Peyer's patch (tissue), 4 donors: ENCODE results near the gene C12orf76. TPM values are rescaled to one million over a fixed set of nuclear protein-coding genes. Genes with fewer than 3 reads are reported as not detected.

Experiments used
- DNase-seq, 3 donors: peaks; one replicate each; pipeline ENCODE4 v3.0.0-alpha.2; 2017 to 2019
- H3K27ac ChIP-seq, 4 donors: fragments of 200-600 bp; sonication (generic); one replicate each; pipeline ENCODE4 v1.5.1; 2016 to 2019
- H3K27me3 ChIP-seq, 2 donors: fragments of 200-600 bp; sonication (generic); one replicate each; pipeline ENCODE4 v1.5.1; 2019
- H3K36me3 ChIP-seq, 3 donors: fragments of 200-600 bp; sonication (generic); one replicate each; pipeline ENCODE4 v1.5.1; 2016 to 2019
- H3K4me1 ChIP-seq, 4 donors: fragments of 200-600 bp; sonication (generic); one replicate each; pipeline ENCODE4 v1.5.1; 2016 to 2019
- H3K4me3 ChIP-seq, 4 donors: fragments of 200-600 bp; sonication (generic); 1 replicate in 3 of 4; 2 replicates in 1 of 4; pipeline ENCODE4 v1.5.1; 2016 to 2019; ENCODE audit warnings: mild to moderate bottlenecking in 1 of 4
- H3K9me3 ChIP-seq, 4 donors: fragments of 200-600 bp; sonication (generic); one replicate each; pipeline ENCODE4 v1.5.1; 2016 to 2019; ENCODE audit warnings: mild to moderate bottlenecking in 1 of 4
- POLR2A ChIP-seq, 2 donors: fragments of 450-650 bp; IDR thresholded peaks; one replicate each; pipeline ENCODE4 v1.5.1; 2017; ENCODE audit warnings: antibody characterized with exemption in 2 of 2, mild to moderate bottlenecking in 2 of 2, moderate library complexity in 2 of 2
- total RNA-seq, 4 donors: library from RNA; depleted of rRNA; stranded (reverse); fragments of >200 nt; gene quantifications; one replicate each; pipeline ENCODE4 v1.1.0, GENCODE V29; 2016
- TF ChIP-seq, protein P1 (sequence below), 6 experiments: fragments of 450-650 bp in 4 of 6; fragments of 200-600 bp in 2 of 6; sonication (generic) in 1 of 6; IDR thresholded peaks; one replicate each; pipeline ENCODE4 v1.5.1; 2017 to 2019; ENCODE audit warnings: antibody characterized with exemption in 6 of 6, mild to moderate bottlenecking in 3 of 6, moderate library complexity in 1 of 6

The C12orf76 gene
- total RNA-seq, 4 donors from 2014 or later, result 14.9 to 23.1 (median 17.5) TPM

- DNase-seq, result peak in 2 of 3 donors; percentile 61 to 62
- H3K4me1 ChIP-seq, result peaks cover 0 to 43% (median 9%) of the 10 kb centered on the region in 4 donors
- H3K27me3 ChIP-seq, result no peaks in the 10 kb centered on the region
- H3K9me3 ChIP-seq, result no peaks in the 10 kb centered on the region
- TF ChIP-seq POLR2A (IDR thresholded peaks at IDR 0.05), result no peak
- TF ChIP-seq, protein P1, sequence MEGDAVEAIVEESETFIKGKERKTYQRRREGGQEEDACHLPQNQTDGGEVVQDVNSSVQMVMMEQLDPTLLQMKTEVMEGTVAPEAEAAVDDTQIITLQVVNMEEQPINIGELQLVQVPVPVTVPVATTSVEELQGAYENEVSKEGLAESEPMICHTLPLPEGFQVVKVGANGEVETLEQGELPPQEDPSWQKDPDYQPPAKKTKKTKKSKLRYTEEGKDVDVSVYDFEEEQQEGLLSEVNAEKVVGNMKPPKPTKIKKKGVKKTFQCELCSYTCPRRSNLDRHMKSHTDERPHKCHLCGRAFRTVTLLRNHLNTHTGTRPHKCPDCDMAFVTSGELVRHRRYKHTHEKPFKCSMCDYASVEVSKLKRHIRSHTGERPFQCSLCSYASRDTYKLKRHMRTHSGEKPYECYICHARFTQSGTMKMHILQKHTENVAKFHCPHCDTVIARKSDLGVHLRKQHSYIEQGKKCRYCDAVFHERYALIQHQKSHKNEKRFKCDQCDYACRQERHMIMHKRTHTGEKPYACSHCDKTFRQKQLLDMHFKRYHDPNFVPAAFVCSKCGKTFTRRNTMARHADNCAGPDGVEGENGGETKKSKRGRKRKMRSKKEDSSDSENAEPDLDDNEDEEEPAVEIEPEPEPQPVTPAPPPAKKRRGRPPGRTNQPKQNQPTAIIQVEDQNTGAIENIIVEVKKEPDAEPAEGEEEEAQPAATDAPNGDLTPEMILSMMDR (IDR thresholded peaks at IDR 0.05), result no peak
- H3K36me3 ChIP-seq, result peaks cover 0 to 7% (median 0%) of the 10 kb centered on the region in 3 donors
- peak overlapping the region; percentile 81 to 92 (median 84) for H3K27ac ChIP-seq
- peak overlapping the region; percentile 90 to 97 (median 96) for H3K4me3 ChIP-seq
Observed at GRCh38 chr12:109999983-110000505, 48.3 kb downstream of the C12orf76 start.

DNA sequence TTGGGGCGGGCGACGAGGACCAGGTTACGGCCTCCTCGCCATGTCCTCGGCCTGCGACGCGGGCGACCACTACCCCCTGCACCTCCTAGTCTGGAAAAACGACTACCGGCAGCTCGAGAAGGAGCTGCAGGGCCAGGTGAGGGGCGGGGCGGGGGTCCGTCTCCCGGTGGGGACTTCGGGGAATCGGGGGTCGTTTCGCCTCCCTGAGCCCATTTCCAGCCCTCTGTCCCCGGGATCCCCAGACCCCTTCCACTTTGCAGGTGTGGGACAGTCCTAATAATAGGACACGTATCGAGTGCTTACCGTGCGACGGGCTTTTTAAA is 48.7 kb downstream of the C12orf76 start:
- H3K27ac ChIP-seq, result peak overlapping the region; percentile 81 to 92 (median 84)
- DNase-seq, result peak in 1 of 3 donors; percentile 49
- H3K4me3 ChIP-seq, result peak overlapping the region; percentile 90 to 97 (median 96)
- peaks cover 0 to 43% (median 9%) of the 10 kb centered on the region in 4 donors for H3K4me1 ChIP-seq
- TF ChIP-seq, protein P1 (IDR thresholded peaks at IDR 0.05), result no peak
- TF ChIP-seq POLR2A (IDR thresholded peaks at IDR 0.05), result no peak
- H3K27me3 ChIP-seq, result no peaks in the 10 kb centered on the region
- peaks cover 0 to 7% (median 0%) of the 10 kb centered on the region in 3 donors for H3K36me3 ChIP-seq
- no peaks in the 10 kb centered on the region for H3K9me3 ChIP-seq

- H3K27me3 ChIP-seq, result no peaks in the 10 kb centered on the region
- peaks cover 0 to 7% (median 0%) of the 10 kb centered on the region in 3 donors for H3K36me3 ChIP-seq
- H3K4me3 ChIP-seq, result peak within 1 kb of the TSS; percentile 90 to 97 (median 96)
- TF ChIP-seq POLR2A (IDR thresholded peaks at IDR 0.05), result peak; percentile 57 to 80
- TF ChIP-seq, protein P1 (IDR thresholded peaks at IDR 0.05), result peak in 1 of 6 experiments; percentile 21
- peaks cover 0 to 48% (median 9%) of the 10 kb centered on the region in 4 donors for H3K4me1 ChIP-seq
- no peaks in the 10 kb centered on the region for H3K9me3 ChIP-seq
- DNase-seq, result peak; percentile 86 to 95 (median 86)
- H3K27ac ChIP-seq, result peak within 1 kb of the TSS; percentile 81 to 92 (median 84)
Observed at GRCh38 chr12:109998904-109999648, 49.2 kb downstream of the C12orf76 start, which contains the start of gene ANKRD13A. Gene ANKRD13A (plus strand): TSS chr12:109999430. CDS start chr12:109999689, 259 bp downstream.

- Histone ChIP-seq H3K4me1 (peaks cover 0 to 49% (median 9%) of the 10 kb centered on the region in 4 donors), H3K4me3 (peak overlapping the region; percentile 90 to 97 (median 96)), H3K27me3 (no peaks in the 10 kb centered on the region), H3K27ac (peak overlapping the region; percentile 81 to 92 (median 84)), H3K36me3 (peaks cover 0 to 7% (median 0%) of the 10 kb centered on the region in 3 donors), H3K9me3 (no peaks in the 10 kb centered on the region)
- DNase-seq, result no peak
- TF ChIP-seq POLR2A (IDR thresholded peaks at IDR 0.05), result no peak
- TF ChIP-seq, protein P1 (IDR thresholded peaks at IDR 0.05), result no peak
Observed at GRCh38 chr12:109998241-109998903, 50.0 kb downstream of the C12orf76 start.

GRCh38 chr12:109997393-109997792 is 50.9 kb downstream of the C12orf76 start:
- TF ChIP-seq, protein P1 (IDR thresholded peaks at IDR 0.05), result no peak
- TF ChIP-seq POLR2A (IDR thresholded peaks at IDR 0.05), result no peak
- Histone ChIP-seq H3K4me1 (peaks cover 0 to 40% (median 4%) of the 10 kb centered on the region in 4 donors), H3K27ac (no peak overlapping the region), H3K36me3 (no peaks in the 10 kb centered on the region), H3K9me3 (no peaks in the 10 kb centered on the region), H3K27me3 (no peaks in the 10 kb centered on the region), H3K4me3 (no peak overlapping the region)
- DNase-seq, result no peak
